ENCODE measurements around the gene CBX1.
A peak's percentile ranks its signal among the peaks of the same experiment; 100 is the strongest.

GRCh38 chr17:48068491-48068961 is 32.8 kb downstream of the CBX1 start:
- TF ChIP-seq CTCF (conservative IDR thresholded peaks at IDR 0.05; ENCODE audit: low read length) (peak; percentile 50), EZH2phosphoT487 (IDR thresholded peaks at IDR 0.05; ENCODE audit: borderline replicate concordance) (no peak)
